ENCODE results near the gene PALD1. TPM values are rescaled to one million over a fixed set of nuclear protein-coding genes. Genes with fewer than 3 reads are reported as not detected.

Gene PALD1
- total and polyA plus RNA-seq, 5 donors: 2.8 to 7.7 (median 5.6) TPM

- intact Hi-C loops (cut with DNase I): no loop called here
- H3K27ac ChIP-seq (ENCODE audit: low read length): no peak overlapping the region
- DNase-seq (peak in 1 of 3 donors; percentile 47), ATAC-seq (peak; percentile 48 to 57)
- no peaks in the 10 kb centered on the region for H3K9me3 ChIP-seq (ENCODE audit: control insufficient read depth, low read length)
- H3K4me3 ChIP-seq (ENCODE audit: low read length): no peak overlapping the region
- no peaks in the 10 kb centered on the region for H3K27me3 ChIP-seq (ENCODE audit: control insufficient read depth, insufficient read depth)
- 72% methylated on average over 10 of the region's 10 CpGs for WGBS
- no peaks in the 10 kb centered on the region for H3K4me1 ChIP-seq (ENCODE audit: control insufficient read depth, insufficient read depth, low read length)
Measured at GRCh38 chr10:70528741-70529362, 50.3 kb downstream of the PALD1 start.

- WGBS: 85% methylated on average over 8 of the region's 8 CpGs
- DNase-seq (peak in 1 of 3 donors; percentile 42), ATAC-seq (no peak)
- H3K27ac ChIP-seq (ENCODE audit: low read length): no peak overlapping the region
- no peaks in the 10 kb centered on the region for H3K27me3 ChIP-seq (ENCODE audit: control insufficient read depth, insufficient read depth)
- no peaks in the 10 kb centered on the region for H3K9me3 ChIP-seq (ENCODE audit: control insufficient read depth, low read length)
- intact Hi-C loops (cut with DNase I): no loop called here
- no peak overlapping the region for H3K4me3 ChIP-seq (ENCODE audit: low read length)
- H3K4me1 ChIP-seq (ENCODE audit: control insufficient read depth, insufficient read depth, low read length): no peaks in the 10 kb centered on the region
Measured at GRCh38 chr10:70529848-70530247, 51.3 kb downstream of the PALD1 start.

GRCh38 chr10:70530315-70530714, 51.7 kb downstream of the PALD1 start:
- no peaks in the 10 kb centered on the region for H3K9me3 ChIP-seq (ENCODE audit: control insufficient read depth, low read length)
- no peak for DNase-seq
- intact Hi-C loops (cut with DNase I): no loop called here
- no peak for ATAC-seq
- H3K27ac ChIP-seq (ENCODE audit: low read length): no peak overlapping the region
- H3K4me3 ChIP-seq (ENCODE audit: low read length): no peak overlapping the region
- H3K27me3 ChIP-seq (ENCODE audit: control insufficient read depth, insufficient read depth): no peaks in the 10 kb centered on the region
- WGBS: 96% methylated on average over 6 of the region's 6 CpGs
- H3K4me1 ChIP-seq (ENCODE audit: control insufficient read depth, insufficient read depth, low read length): no peaks in the 10 kb centered on the region

GRCh38 chr10:70532554-70533188, 54.1 kb downstream of the PALD1 start:
- Histone ChIP-seq H3K4me3 (ENCODE audit: low read length) (no peak overlapping the region), H3K27me3 (ENCODE audit: control insufficient read depth, insufficient read depth) (no peaks in the 10 kb centered on the region), H3K27ac (ENCODE audit: low read length) (no peak overlapping the region), H3K9me3 (ENCODE audit: control insufficient read depth, low read length) (no peaks in the 10 kb centered on the region), H3K4me1 (ENCODE audit: control insufficient read depth, insufficient read depth, low read length) (no peaks in the 10 kb centered on the region)
- ATAC-seq (no peak), DNase-seq (peak in 1 of 3 donors; percentile 49)
- 91% methylated on average over 17 of the region's 17 CpGs for WGBS
- intact Hi-C loops (cut with DNase I): no loop called here

- Histone ChIP-seq H3K27me3 (ENCODE audit: control insufficient read depth, insufficient read depth) (no peaks in the 10 kb centered on the region), H3K9me3 (ENCODE audit: control insufficient read depth, low read length) (no peaks in the 10 kb centered on the region), H3K4me1 (ENCODE audit: control insufficient read depth, insufficient read depth, low read length) (no peaks in the 10 kb centered on the region), H3K4me3 (ENCODE audit: low read length) (no peak overlapping the region), H3K27ac (ENCODE audit: low read length) (no peak overlapping the region)
- DNase-seq: peak in 1 of 3 donors; percentile 6
- intact Hi-C loops (cut with DNase I): no loop called here
- ATAC-seq: no peak
- WGBS: 89% methylated on average over 5 of the region's 5 CpGs
Measured at GRCh38 chr10:70533189-70533558, 54.6 kb downstream of the PALD1 start.

- H3K4me3 ChIP-seq (ENCODE audit: low read length): no peak overlapping the region
- 84% methylated on average over 10 of the region's 10 CpGs for WGBS
- no peaks in the 10 kb centered on the region for H3K9me3 ChIP-seq (ENCODE audit: control insufficient read depth, low read length)
- DNase-seq (peak in 1 of 3 donors; percentile 20), ATAC-seq (no peak)
- H3K4me1 ChIP-seq (ENCODE audit: control insufficient read depth, insufficient read depth, low read length): no peaks in the 10 kb centered on the region
- intact Hi-C loops (cut with DNase I): no loop called here
- H3K27me3 ChIP-seq (ENCODE audit: control insufficient read depth, insufficient read depth): no peaks in the 10 kb centered on the region
- no peak overlapping the region for H3K27ac ChIP-seq (ENCODE audit: low read length)
Measured at GRCh38 chr10:70534281-70534680, 55.7 kb downstream of the PALD1 start.

- 100% methylated on average over 2 of the region's 2 CpGs for WGBS
- DNase-seq (peak in 1 of 3 donors; percentile 10), ATAC-seq (no peak)
- Histone ChIP-seq H3K9me3 (ENCODE audit: control insufficient read depth, low read length) (no peaks in the 10 kb centered on the region), H3K4me3 (ENCODE audit: low read length) (no peak overlapping the region), H3K27me3 (ENCODE audit: control insufficient read depth, insufficient read depth) (no peaks in the 10 kb centered on the region), H3K27ac (ENCODE audit: low read length) (no peak overlapping the region), H3K4me1 (ENCODE audit: control insufficient read depth, insufficient read depth, low read length) (no peaks in the 10 kb centered on the region)
- intact Hi-C loops (cut with DNase I): loop anchor here in 1 of 4 donors (5.0 kb wide), 1 partner anchor 68 kb away; no protein-coding TSS in a partner anchor
Measured at GRCh38 chr10:70535001-70535400, 56.4 kb downstream of the PALD1 start.

GRCh38 chr10:70535451-70535850, 56.9 kb downstream of the PALD1 start:
- Histone ChIP-seq H3K27ac (ENCODE audit: low read length) (no peak overlapping the region), H3K4me3 (ENCODE audit: low read length) (no peak overlapping the region), H3K4me1 (ENCODE audit: control insufficient read depth, insufficient read depth, low read length) (no peaks in the 10 kb centered on the region), H3K27me3 (ENCODE audit: control insufficient read depth, insufficient read depth) (no peaks in the 10 kb centered on the region), H3K9me3 (ENCODE audit: control insufficient read depth, low read length) (no peaks in the 10 kb centered on the region)
- intact Hi-C loops (cut with DNase I): loop anchor here in 1 of 4 donors (5.0 kb wide), 1 partner anchor 68 kb away; no protein-coding TSS in a partner anchor
- ATAC-seq (no peak), DNase-seq (no peak)
- 92% methylated on average over 5 of the region's 5 CpGs for WGBS

GRCh38 chr10:70536196-70536861, 57.8 kb downstream of the PALD1 start:
- Histone ChIP-seq H3K9me3 (ENCODE audit: control insufficient read depth, low read length) (no peaks in the 10 kb centered on the region), H3K27me3 (ENCODE audit: control insufficient read depth, insufficient read depth) (no peaks in the 10 kb centered on the region), H3K4me1 (ENCODE audit: control insufficient read depth, insufficient read depth, low read length) (no peaks in the 10 kb centered on the region), H3K27ac (ENCODE audit: low read length) (no peak overlapping the region), H3K4me3 (ENCODE audit: low read length) (no peak overlapping the region)
- intact Hi-C loops (cut with DNase I): loop anchor here in 1 of 4 donors (5.0 kb wide), 1 partner anchor 69 kb away; no protein-coding TSS in a partner anchor
- DNase-seq (no peak), ATAC-seq (no peak)
- WGBS: 82% methylated on average over 8 of the region's 8 CpGs

- ATAC-seq (no peak), DNase-seq (peak in 1 of 3 donors; percentile 57)
- H3K9me3 ChIP-seq (ENCODE audit: control insufficient read depth, low read length): no peaks in the 10 kb centered on the region
- no peak overlapping the region for H3K4me3 ChIP-seq (ENCODE audit: low read length)
- 79% methylated on average over 15 of the region's 15 CpGs for WGBS
- intact Hi-C loops (cut with DNase I): loop anchor here in 1 of 4 donors (5.0 kb wide), 1 partner anchor 70 kb away; no protein-coding TSS in a partner anchor
- H3K4me1 ChIP-seq (ENCODE audit: control insufficient read depth, insufficient read depth, low read length): no peaks in the 10 kb centered on the region
- no peak overlapping the region for H3K27ac ChIP-seq (ENCODE audit: low read length)
- H3K27me3 ChIP-seq (ENCODE audit: control insufficient read depth, insufficient read depth): no peaks in the 10 kb centered on the region
Measured at GRCh38 chr10:70537398-70538194, 59.0 kb downstream of the PALD1 start.

Data from right cardiac atrium (tissue), 5 donors.